Measurements from ENCODE around the gene STN1. TPM values are rescaled to one million over a fixed set of nuclear protein-coding genes. Genes with fewer than 3 reads are reported as not detected.

STN1 gene
- total and polyA plus RNA-seq, 2 donors (not counting 1 experiment from before 2014, with no cell fraction given) = 21.7 to 36.5 TPM

DNA sequence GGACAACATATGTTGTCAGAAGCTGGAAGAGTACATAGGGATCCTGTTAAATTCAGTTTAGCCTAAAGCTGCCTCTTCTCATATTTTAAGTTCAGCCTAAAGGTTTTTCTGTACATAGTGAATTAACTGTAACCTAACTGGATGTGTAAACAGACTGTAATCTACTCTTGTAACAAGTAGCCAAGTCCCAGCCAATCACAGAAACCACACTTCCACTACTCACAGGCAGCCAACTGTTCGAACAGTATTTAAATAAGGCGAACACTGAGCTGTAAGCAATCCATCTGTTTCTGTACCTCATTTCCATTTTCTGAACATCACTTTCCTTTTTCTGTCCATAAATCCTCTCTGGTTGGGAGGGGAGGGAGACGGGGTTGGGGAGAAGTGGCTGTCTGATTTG is 15.0 kb upstream of the STN1 start:
- Histone ChIP-seq H2AFZ (ENCODE audit: low read length) (no peak overlapping the region), H3K4me2 (ENCODE audit: extremely low read depth, insufficient read depth, low read length) (no peak overlapping the region), H3K4me1 (ENCODE audit: control insufficient read depth, extremely low read depth, insufficient read depth, low read length) (no peaks in the 10 kb centered on the region), H3K36me3 (ENCODE audit: control insufficient read depth, insufficient read depth, low read length) (no peaks in the 10 kb centered on the region), H3K79me2 (ENCODE audit: control insufficient read depth, insufficient read depth, low read length) (no peaks in the 10 kb centered on the region), H3K27ac (ENCODE audit: insufficient read depth, low read length) (no peak overlapping the region), H3K4me3 (replicated peaks in 1 of 4; ENCODE audit: control extremely low read depth in 1 of 4, insufficient read depth in 1 of 4, low read depth in 3 of 4, low read length in 4 of 4) (no peak overlapping the region), H4K20me1 (ENCODE audit: control insufficient read depth, extremely low read depth, insufficient read depth, low read length) (no peaks in the 10 kb centered on the region), H3K27me3 (ENCODE audit: control insufficient read depth, insufficient read depth, low read length) (no peaks in the 10 kb centered on the region), H3K9ac (ENCODE audit: insufficient read depth, low read length) (no peak overlapping the region), H3K9me3 (ENCODE audit: control insufficient read depth, insufficient read depth, low read depth, low read length) (no peaks in the 10 kb centered on the region)
- TF ChIP-seq, protein P1, sequence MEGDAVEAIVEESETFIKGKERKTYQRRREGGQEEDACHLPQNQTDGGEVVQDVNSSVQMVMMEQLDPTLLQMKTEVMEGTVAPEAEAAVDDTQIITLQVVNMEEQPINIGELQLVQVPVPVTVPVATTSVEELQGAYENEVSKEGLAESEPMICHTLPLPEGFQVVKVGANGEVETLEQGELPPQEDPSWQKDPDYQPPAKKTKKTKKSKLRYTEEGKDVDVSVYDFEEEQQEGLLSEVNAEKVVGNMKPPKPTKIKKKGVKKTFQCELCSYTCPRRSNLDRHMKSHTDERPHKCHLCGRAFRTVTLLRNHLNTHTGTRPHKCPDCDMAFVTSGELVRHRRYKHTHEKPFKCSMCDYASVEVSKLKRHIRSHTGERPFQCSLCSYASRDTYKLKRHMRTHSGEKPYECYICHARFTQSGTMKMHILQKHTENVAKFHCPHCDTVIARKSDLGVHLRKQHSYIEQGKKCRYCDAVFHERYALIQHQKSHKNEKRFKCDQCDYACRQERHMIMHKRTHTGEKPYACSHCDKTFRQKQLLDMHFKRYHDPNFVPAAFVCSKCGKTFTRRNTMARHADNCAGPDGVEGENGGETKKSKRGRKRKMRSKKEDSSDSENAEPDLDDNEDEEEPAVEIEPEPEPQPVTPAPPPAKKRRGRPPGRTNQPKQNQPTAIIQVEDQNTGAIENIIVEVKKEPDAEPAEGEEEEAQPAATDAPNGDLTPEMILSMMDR (conservative IDR thresholded peaks at IDR 0.05 in 1 of 2, IDR thresholded peaks at IDR 0.05 in 1 of 2; ENCODE audit: low read depth in 1 of 2, low read length in 2 of 2) = no peak
- no peak for TF ChIP-seq EZH2 (IDR thresholded peaks at IDR 0.05; ENCODE audit: low read length, missing control alignments)
- no peak for DNase-seq (ENCODE audit: low read depth in 2 of 2)

DNA sequence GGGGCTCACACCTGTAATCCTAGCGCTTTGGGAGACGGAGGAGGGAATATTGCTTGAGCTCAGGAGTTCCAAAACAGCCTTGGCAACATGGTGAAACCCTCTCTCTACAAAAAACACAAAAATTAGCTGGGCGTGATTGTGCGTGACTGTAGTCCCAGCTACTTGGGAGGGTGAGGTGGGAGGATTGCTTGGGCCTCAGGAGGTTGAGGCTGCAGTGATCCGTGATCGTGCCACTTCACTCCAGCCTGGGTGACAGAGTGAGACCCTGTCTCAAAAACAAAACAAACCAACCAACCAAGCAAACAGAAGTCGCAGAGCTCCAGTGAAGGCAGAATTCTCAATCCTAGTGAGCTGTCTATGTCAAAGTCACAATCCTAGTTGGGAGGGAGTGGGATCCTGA is 14.3 kb upstream of the STN1 start:
- Histone ChIP-seq H2AFZ (ENCODE audit: low read length) (no peak overlapping the region), H3K79me2 (ENCODE audit: control insufficient read depth, insufficient read depth, low read length) (no peaks in the 10 kb centered on the region), H3K9ac (ENCODE audit: insufficient read depth, low read length) (no peak overlapping the region), H3K27me3 (ENCODE audit: control insufficient read depth, insufficient read depth, low read length) (no peaks in the 10 kb centered on the region), H3K4me2 (ENCODE audit: extremely low read depth, insufficient read depth, low read length) (no peak overlapping the region), H4K20me1 (ENCODE audit: control insufficient read depth, extremely low read depth, insufficient read depth, low read length) (no peaks in the 10 kb centered on the region), H3K4me1 (ENCODE audit: control insufficient read depth, extremely low read depth, insufficient read depth, low read length) (no peaks in the 10 kb centered on the region), H3K4me3 (replicated peaks in 1 of 4; ENCODE audit: control extremely low read depth in 1 of 4, insufficient read depth in 1 of 4, low read depth in 3 of 4, low read length in 4 of 4) (no peak overlapping the region), H3K9me3 (ENCODE audit: control insufficient read depth, insufficient read depth, low read depth, low read length) (no peaks in the 10 kb centered on the region), H3K36me3 (ENCODE audit: control insufficient read depth, insufficient read depth, low read length) (no peaks in the 10 kb centered on the region), H3K27ac (ENCODE audit: insufficient read depth, low read length) (no peak overlapping the region)
- no peak for DNase-seq (ENCODE audit: low read depth in 2 of 2)
- no peak for TF ChIP-seq EZH2 (IDR thresholded peaks at IDR 0.05; ENCODE audit: low read length, missing control alignments)
- TF ChIP-seq, protein P1 (conservative IDR thresholded peaks at IDR 0.05 in 1 of 2, IDR thresholded peaks at IDR 0.05 in 1 of 2; ENCODE audit: low read depth in 1 of 2, low read length in 2 of 2) = no peak

DNA sequence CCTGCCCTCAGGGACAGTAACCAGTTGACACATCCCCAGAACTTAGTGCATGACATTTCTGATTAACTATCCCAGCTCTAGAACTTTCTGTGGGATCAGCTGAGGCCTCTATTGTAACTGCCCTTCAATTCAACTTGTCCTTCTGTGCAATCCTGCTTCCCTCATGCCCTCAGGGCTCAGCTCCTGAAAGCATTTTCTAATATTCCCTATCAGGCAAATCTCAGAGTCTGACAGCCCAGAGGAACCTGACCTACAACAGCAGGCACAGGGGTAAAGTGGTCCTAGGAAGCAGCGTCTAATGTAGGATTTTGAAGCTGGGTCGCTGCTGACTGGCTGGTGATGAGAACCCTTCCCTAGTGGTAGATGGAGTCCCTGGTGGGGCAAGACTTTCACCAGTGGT is 13.6 kb upstream of the STN1 start:
- Histone ChIP-seq H2AFZ (ENCODE audit: low read length) (no peak overlapping the region), H3K9me3 (ENCODE audit: control insufficient read depth, insufficient read depth, low read depth, low read length) (no peaks in the 10 kb centered on the region), H3K27me3 (ENCODE audit: control insufficient read depth, insufficient read depth, low read length) (no peaks in the 10 kb centered on the region), H3K4me1 (ENCODE audit: control insufficient read depth, extremely low read depth, insufficient read depth, low read length) (no peaks in the 10 kb centered on the region), H3K36me3 (ENCODE audit: control insufficient read depth, insufficient read depth, low read length) (no peaks in the 10 kb centered on the region), H3K4me2 (ENCODE audit: extremely low read depth, insufficient read depth, low read length) (no peak overlapping the region), H3K4me3 (replicated peaks in 1 of 4; ENCODE audit: control extremely low read depth in 1 of 4, insufficient read depth in 1 of 4, low read depth in 3 of 4, low read length in 4 of 4) (no peak overlapping the region), H3K9ac (ENCODE audit: insufficient read depth, low read length) (no peak overlapping the region), H4K20me1 (ENCODE audit: control insufficient read depth, extremely low read depth, insufficient read depth, low read length) (no peaks in the 10 kb centered on the region), H3K27ac (ENCODE audit: insufficient read depth, low read length) (no peak overlapping the region), H3K79me2 (ENCODE audit: control insufficient read depth, insufficient read depth, low read length) (no peaks in the 10 kb centered on the region)
- no peak for DNase-seq (ENCODE audit: low read depth in 2 of 2)
- no peak for TF ChIP-seq EZH2 (IDR thresholded peaks at IDR 0.05; ENCODE audit: low read length, missing control alignments)
- TF ChIP-seq, protein P1 (conservative IDR thresholded peaks at IDR 0.05 in 1 of 2, IDR thresholded peaks at IDR 0.05 in 1 of 2; ENCODE audit: low read depth in 1 of 2, low read length in 2 of 2) = no peak
